HG02678 (cell line): ENCODE data around the gene LONRF3.
A peak's percentile ranks its signal among the peaks of the same experiment; 100 is the strongest.
"Not testable (repeated sequence)": the region's sequence is repeated elsewhere in the genome, so short reads cannot be mapped to it uniquely, and the experiment has no call there.

Experiments used
- ATAC-seq: cut with Tn5 transposase; IDR thresholded peaks from one replicate; pipeline ENCODE4 v1.9.1; 2021; ENCODE audit warnings: mild to moderate bottlenecking, moderate library complexity; ENCODE audit not compliant: unreplicated experiment

The LONRF3 gene

GRCh38 chrX:118983513-118983912, 9.1 kb downstream of the LONRF3 start:
- ATAC-seq = no peak

GRCh38 chrX:118988911-118989310, 14.5 kb downstream of the LONRF3 start:
- no peak for ATAC-seq

- no peak for ATAC-seq
These were observed 15.5 kb downstream of the LONRF3 start for GRCh38 chrX:118989886-118990285.

GRCh38 chrX:118990512-118991227, 16.3 kb downstream of the LONRF3 start:
- no peak for ATAC-seq

- not testable (repeated sequence) for ATAC-seq
These were observed 18.2 kb downstream of the LONRF3 start for GRCh38 chrX:118992441-118993121.

- no peak for ATAC-seq
These were observed 29.0 kb downstream of the LONRF3 start for GRCh38 chrX:119003462-119003861.

- ATAC-seq = peak; percentile 78
These were observed 30.6 kb downstream of the LONRF3 start for GRCh38 chrX:119004920-119005524.

GRCh38 chrX:119007189-119007770, 32.9 kb downstream of the LONRF3 start:
- ATAC-seq = no peak

GRCh38 chrX:119008110-119008744, 33.8 kb downstream of the LONRF3 start:
- ATAC-seq = no peak

GRCh38 chrX:119009071-119009470, 34.7 kb downstream of the LONRF3 start:
- no peak for ATAC-seq

- no peak for ATAC-seq
These were observed 36.1 kb downstream of the LONRF3 start for GRCh38 chrX:119010491-119010890.

GRCh38 chrX:119013164-119013563, 38.7 kb downstream of the LONRF3 start:
- ATAC-seq = no peak

GRCh38 chrX:119015407-119016237, 41.2 kb downstream of the LONRF3 start:
- ATAC-seq = peak; percentile 95

- ATAC-seq = no peak
These were observed 42.7 kb downstream of the LONRF3 start for GRCh38 chrX:119017077-119017476.

GRCh38 chrX:119025900-119026299, 51.5 kb downstream of the LONRF3 start:
- no peak for ATAC-seq

- not testable (repeated sequence) for ATAC-seq
These were observed 51.9 kb downstream of the LONRF3 start for GRCh38 chrX:119026344-119026743.

GRCh38 chrX:119027960-119028732, 53.7 kb downstream of the LONRF3 start:
- ATAC-seq = not testable (repeated sequence)

- ATAC-seq = no peak
These were observed 54.4 kb downstream of the LONRF3 start for GRCh38 chrX:119028733-119029330.

- ATAC-seq = not testable (repeated sequence)
These were observed 55.2 kb downstream of the LONRF3 start for GRCh38 chrX:119029656-119030055.
